Activated naive CD4-positive, alpha-beta T cell treated with anti-CD3 and anti-CD28 coated beads, Interleukin-2, amount 50 U/mL, for 24 hours (primary cell): ENCODE measurements around the gene MRPS15.
A peak's percentile ranks its signal among the peaks of the same experiment; 100 is the strongest.

Experiments used
- H3K27ac Mint-ChIP-seq: one replicate; pipeline ENCODE4 v1.8.0; 2021; ENCODE audit warnings: mild to moderate bottlenecking, mixed read lengths
- H3K27me3 Mint-ChIP-seq: one replicate; pipeline ENCODE4 v1.8.0; 2021; ENCODE audit warnings: mixed read lengths
- H3K36me3 Mint-ChIP-seq: one replicate; pipeline ENCODE4 v1.8.0; 2021; ENCODE audit warnings: mixed read lengths
- H3K4me1 Mint-ChIP-seq: one replicate; pipeline ENCODE4 v1.8.0; 2021; ENCODE audit warnings: mixed read lengths
- H3K4me3 Mint-ChIP-seq: one replicate; pipeline ENCODE4 v1.8.0; 2021; ENCODE audit warnings: mild to moderate bottlenecking, mixed read lengths
- H3K9me3 Mint-ChIP-seq: one replicate; pipeline ENCODE4 v1.8.0; 2021; ENCODE audit warnings: mixed read lengths

The MRPS15 gene

GRCh38 chr1:36425791-36426190, 38.4 kb downstream of the MRPS15 start:
- Mint-ChIP-seq H3K27me3 (no peaks in the 10 kb centered on the region), H3K4me3 (no peak overlapping the region), H3K4me1 (peaks cover 8% of the 10 kb centered on the region), H3K36me3 (no peaks in the 10 kb centered on the region), H3K27ac (no peak overlapping the region), H3K9me3 (no peaks in the 10 kb centered on the region)

GRCh38 chr1:36421649-36422048, 42.5 kb downstream of the MRPS15 start:
- no peaks in the 10 kb centered on the region for H3K27me3 Mint-ChIP-seq
- H3K9me3 Mint-ChIP-seq: no peaks in the 10 kb centered on the region
- peaks cover 34% of the 10 kb centered on the region for H3K4me1 Mint-ChIP-seq
- no peaks in the 10 kb centered on the region for H3K36me3 Mint-ChIP-seq
- no peak overlapping the region for H3K4me3 Mint-ChIP-seq
- H3K27ac Mint-ChIP-seq: peak overlapping the region; percentile 98

DNA sequence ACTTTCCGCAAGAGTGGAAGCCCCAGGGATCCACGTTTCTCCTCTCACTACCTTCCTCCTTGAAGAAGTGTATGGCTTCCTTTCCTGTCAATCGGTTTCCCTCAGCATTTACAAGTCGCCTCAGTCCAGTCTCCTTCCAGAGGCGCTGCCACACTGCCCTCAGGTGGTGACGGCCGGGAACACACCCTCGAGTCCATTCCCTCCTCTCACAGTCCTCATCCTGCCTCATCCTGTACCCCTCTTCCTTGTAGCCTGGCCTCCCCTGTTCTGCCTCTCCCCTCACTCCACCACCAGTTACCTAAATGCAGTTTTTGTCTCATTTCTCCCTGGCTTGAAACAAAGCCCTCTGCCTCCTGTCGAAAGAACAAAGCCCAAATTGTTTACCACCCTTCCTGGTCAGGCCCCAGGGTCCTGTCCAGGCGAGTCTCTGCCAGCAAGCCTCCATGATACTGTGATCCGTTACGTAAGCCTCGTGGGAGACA, 43.3 kb downstream of the MRPS15 start:
- no peaks in the 10 kb centered on the region for H3K36me3 Mint-ChIP-seq
- no peaks in the 10 kb centered on the region for H3K27me3 Mint-ChIP-seq
- peak overlapping the region; percentile 68 for H3K4me3 Mint-ChIP-seq
- no peaks in the 10 kb centered on the region for H3K9me3 Mint-ChIP-seq
- H3K27ac Mint-ChIP-seq: peak overlapping the region; percentile 98
- peaks cover 34% of the 10 kb centered on the region for H3K4me1 Mint-ChIP-seq

DNA sequence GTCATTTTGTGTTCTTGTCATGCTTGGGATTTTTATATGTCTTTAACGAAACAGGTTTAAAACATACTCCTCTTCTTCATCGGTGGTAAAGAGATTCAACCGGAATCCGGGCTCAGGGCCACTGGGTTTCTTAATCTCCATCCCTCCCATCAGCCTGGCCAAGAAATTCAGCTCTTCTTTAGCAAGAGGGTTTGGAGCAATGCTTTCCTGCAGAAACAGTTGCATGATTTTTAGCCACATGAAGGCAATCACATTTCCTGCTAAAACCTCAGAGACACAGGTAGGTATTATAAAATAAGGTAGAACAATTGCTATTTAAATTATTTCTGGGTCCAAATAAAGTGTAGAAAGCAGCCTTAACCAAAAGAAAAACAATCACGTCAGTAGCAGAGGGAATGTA, 43.8 kb downstream of the MRPS15 start:
- Mint-ChIP-seq H3K27ac (peak overlapping the region; percentile 98), H3K4me1 (peaks cover 34% of the 10 kb centered on the region), H3K4me3 (peak overlapping the region; percentile 68), H3K9me3 (no peaks in the 10 kb centered on the region), H3K27me3 (no peaks in the 10 kb centered on the region), H3K36me3 (no peaks in the 10 kb centered on the region)

DNA sequence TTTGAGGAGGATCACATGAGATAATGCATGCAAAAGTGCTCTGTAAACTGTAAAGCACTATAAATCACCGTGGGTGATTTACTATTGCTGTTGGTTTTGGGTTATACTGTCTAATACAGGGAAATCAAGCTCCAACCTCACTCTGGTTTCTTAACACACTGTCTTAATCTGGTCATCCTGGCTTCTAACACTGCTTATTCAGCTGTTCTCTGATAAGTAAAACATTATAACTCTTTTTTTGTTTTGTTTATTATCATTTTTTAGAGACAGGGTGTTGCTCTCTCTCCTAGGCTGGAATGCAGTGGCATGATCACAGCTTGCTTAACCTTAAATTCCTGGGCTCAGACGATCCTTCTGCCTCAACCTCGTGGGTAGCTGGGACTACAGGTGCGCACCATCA, 44.6 kb downstream of the MRPS15 start:
- H3K9me3 Mint-ChIP-seq: no peaks in the 10 kb centered on the region
- no peak overlapping the region for H3K27ac Mint-ChIP-seq
- no peaks in the 10 kb centered on the region for H3K27me3 Mint-ChIP-seq
- peaks cover 34% of the 10 kb centered on the region for H3K4me1 Mint-ChIP-seq
- no peaks in the 10 kb centered on the region for H3K36me3 Mint-ChIP-seq
- H3K4me3 Mint-ChIP-seq: no peak overlapping the region

- Mint-ChIP-seq H3K27ac (no peak overlapping the region), H3K9me3 (no peaks in the 10 kb centered on the region), H3K4me3 (no peak overlapping the region), H3K4me1 (peaks cover 34% of the 10 kb centered on the region), H3K36me3 (no peaks in the 10 kb centered on the region), H3K27me3 (no peaks in the 10 kb centered on the region)
Measured at GRCh38 chr1:36419140-36419539, 45.0 kb downstream of the MRPS15 start.

DNA sequence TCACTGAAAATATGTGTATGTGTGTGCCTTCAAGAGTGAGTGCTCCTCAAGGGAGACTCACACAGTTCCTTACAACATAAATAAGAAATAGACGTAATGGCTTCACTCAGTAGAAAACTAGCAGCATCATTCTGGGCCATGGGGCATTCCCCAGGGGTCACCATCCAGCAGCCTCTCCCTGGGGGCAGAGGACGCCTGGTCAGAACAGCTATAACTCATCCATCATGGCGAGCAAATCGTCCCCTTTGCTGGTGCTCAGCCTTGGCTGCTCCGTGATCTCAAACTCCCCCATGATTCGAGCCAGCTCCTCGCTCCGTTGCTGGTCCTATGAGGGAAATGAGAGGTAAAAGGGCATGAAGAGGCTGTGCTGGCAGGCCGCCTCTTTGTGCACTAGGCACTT, 46.3 kb downstream of the MRPS15 start:
- Mint-ChIP-seq H3K9me3 (no peaks in the 10 kb centered on the region), H3K4me1 (peaks cover 34% of the 10 kb centered on the region), H3K36me3 (no peaks in the 10 kb centered on the region), H3K27me3 (no peaks in the 10 kb centered on the region), H3K4me3 (no peak overlapping the region), H3K27ac (no peak overlapping the region)

GRCh38 chr1:36415661-36416326, 48.4 kb downstream of the MRPS15 start:
- H3K4me3 Mint-ChIP-seq: no peak overlapping the region
- no peaks in the 10 kb centered on the region for H3K9me3 Mint-ChIP-seq
- peaks cover 42% of the 10 kb centered on the region for H3K4me1 Mint-ChIP-seq
- H3K27me3 Mint-ChIP-seq: no peaks in the 10 kb centered on the region
- no peak overlapping the region for H3K27ac Mint-ChIP-seq
- H3K36me3 Mint-ChIP-seq: no peaks in the 10 kb centered on the region

DNA sequence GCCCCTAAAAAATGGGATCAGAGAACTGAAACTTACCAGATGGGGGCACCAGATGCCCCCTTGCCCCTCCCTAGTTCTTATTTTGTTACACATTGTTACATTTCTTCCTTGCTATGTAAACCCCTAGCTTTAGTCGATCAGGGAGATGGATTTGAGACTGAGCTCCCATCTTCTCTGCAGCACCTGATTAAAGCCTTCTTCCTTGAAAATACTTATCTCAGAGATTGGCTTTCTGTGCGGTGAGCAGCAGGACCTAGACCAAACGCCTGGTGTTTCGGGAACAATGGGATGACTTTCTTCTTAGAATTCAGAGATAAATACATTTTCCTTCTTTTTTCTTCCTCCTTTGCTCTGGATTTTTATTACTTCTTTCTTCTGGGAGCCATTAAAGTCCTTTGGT, 49.8 kb downstream of the MRPS15 start:
- Mint-ChIP-seq H3K9me3 (no peaks in the 10 kb centered on the region), H3K27ac (no peak overlapping the region), H3K4me1 (peaks cover 28% of the 10 kb centered on the region), H3K27me3 (no peaks in the 10 kb centered on the region), H3K36me3 (no peaks in the 10 kb centered on the region), H3K4me3 (no peak overlapping the region)

DNA sequence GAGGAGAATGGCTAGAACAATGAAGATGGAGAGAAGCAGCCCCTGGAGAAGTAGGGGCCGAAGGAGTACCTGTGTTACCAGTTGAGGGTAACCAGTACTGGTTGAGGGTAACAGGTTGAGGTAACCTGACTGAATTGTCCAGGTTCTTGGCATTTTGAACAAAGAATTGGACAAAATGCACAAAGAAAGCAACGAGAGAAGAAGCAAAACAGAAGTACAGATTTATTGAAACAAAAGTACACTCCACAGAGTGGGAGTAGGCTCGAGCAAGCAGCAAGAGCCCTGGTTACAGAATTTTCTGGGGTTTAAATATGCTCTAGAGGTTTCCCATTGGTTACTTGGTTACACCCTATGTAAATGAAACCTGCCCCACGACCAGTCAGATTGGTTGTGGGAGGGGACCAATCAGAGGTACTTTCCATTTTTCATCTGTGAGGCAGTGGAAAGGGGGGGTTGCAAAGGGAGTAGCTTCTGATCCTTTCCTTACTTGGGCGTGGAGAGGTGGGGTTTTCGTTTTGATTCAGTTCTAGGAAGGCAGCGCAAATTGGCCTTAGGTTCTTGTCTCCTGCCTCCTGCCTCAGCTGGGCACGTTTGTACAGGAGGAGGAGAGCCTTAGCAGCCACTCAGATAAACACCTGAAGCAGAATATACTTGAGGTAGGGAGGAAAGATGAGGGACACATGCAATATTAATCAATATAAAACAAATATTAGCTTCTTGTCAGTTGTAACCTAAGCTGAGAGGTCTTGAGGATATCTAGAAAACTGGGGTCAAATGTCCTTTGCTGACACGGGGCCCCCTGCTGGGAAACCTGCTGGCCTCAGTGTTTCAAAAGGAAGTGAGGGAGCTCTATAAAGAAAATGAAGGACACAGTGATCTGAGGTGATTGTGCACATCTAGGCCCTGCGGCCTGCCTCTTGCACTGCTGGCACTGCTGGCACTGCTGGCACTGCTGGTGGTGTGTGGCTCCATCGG, 52.2 kb downstream of the MRPS15 start:
- Mint-ChIP-seq H3K36me3 (no peaks in the 10 kb centered on the region), H3K27me3 (no peaks in the 10 kb centered on the region), H3K4me1 (peaks cover 23% of the 10 kb centered on the region), H3K27ac (peak overlapping the region; percentile 63), H3K4me3 (no peak overlapping the region), H3K9me3 (no peaks in the 10 kb centered on the region)

GRCh38 chr1:36408479-36408878, 55.7 kb downstream of the MRPS15 start:
- Mint-ChIP-seq H3K4me1 (peaks cover 29% of the 10 kb centered on the region), H3K9me3 (no peaks in the 10 kb centered on the region), H3K27ac (no peak overlapping the region), H3K4me3 (no peak overlapping the region), H3K36me3 (no peaks in the 10 kb centered on the region), H3K27me3 (no peaks in the 10 kb centered on the region)

- H3K4me1 Mint-ChIP-seq: peaks cover 20% of the 10 kb centered on the region
- H3K9me3 Mint-ChIP-seq: no peaks in the 10 kb centered on the region
- peak overlapping the region; percentile 86 for H3K27ac Mint-ChIP-seq
Measured at GRCh38 chr1:36406440-36406839, 57.7 kb downstream of the MRPS15 start.

More at GRCh38 chr1:36406440-36406839, 57.7 kb downstream of the MRPS15 start:
- H3K27me3 Mint-ChIP-seq: no peaks in the 10 kb centered on the region
- no peaks in the 10 kb centered on the region for H3K36me3 Mint-ChIP-seq
- H3K4me3 Mint-ChIP-seq: no peak overlapping the region
